ENCODE measurements around the gene PTMS. TPM values are rescaled to one million over a fixed set of nuclear protein-coding genes. Genes with fewer than 3 reads are reported as not detected.
A peak's percentile ranks its signal among the peaks of the same experiment; 100 is the strongest.

Gene PTMS
- total and polyA plus RNA-seq, 2 of the 13 experiments (the other 11 are each of a cell fraction or from before 2014, with no cell fraction given), result 40.5 to 82.4 TPM

DNA sequence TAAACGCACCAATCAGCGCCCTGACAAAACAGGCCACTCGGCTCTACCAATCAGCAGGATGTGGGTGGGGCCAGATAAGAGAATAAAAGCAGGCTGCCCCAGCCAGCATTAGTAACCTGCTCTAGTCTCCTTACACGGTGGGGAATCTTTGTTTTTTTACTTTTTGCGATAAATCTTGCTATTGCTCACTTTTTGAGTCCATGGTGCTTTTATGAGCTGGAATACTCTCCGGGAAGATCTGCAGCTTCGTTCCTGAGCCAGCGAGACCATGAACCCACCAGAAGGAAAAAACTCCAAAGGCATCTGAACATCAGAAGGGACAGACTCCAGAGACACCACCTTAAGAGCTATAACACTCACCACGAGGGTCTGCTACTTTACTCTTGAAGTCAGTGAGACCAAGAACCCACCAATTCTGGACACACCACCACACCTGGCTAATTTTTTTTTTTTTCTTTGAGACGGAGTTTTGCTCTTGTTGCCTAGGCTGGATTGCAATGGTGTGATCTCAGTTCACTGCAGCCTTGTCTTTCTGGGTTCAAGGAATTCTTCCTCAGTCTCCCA lies 49.2 kb upstream of the PTMS start:
- no peaks in the 10 kb centered on the region for H4K20me1 ChIP-seq (ENCODE audit: insufficient read depth, low read length)
- H3K4me3 ChIP-seq (replicated peaks in 1 of 3; ENCODE audit: insufficient read depth in 1 of 3, low read depth in 2 of 3, low read length in 3 of 3), result no peak overlapping the region
- H2AFZ ChIP-seq (ENCODE audit: low read length), result no peak overlapping the region
- FAIRE-seq (no peak), ATAC-seq (peak; percentile 26; the same call in 1 of the 3 replicates), DNase-seq (ENCODE audit: low spot score) (no peak)
- H3K4me1 ChIP-seq (ENCODE audit: insufficient read depth, low read length), result peaks cover 13% of the 10 kb centered on the region
- H3K27ac ChIP-seq (ENCODE audit: extremely low read length, insufficient read depth, low read length), result no peak overlapping the region
- intact Hi-C loops (cut with micrococcal nuclease; ENCODE audit: unreplicated experiment) (no loop called here), in situ Hi-C loops (cut with HindIII; ENCODE audit: extremely low pct_ligation_motif_present, low pct_unique_long_range_greater_than_20kb) (no loop called here)
- POLR2A ChIA-PET, result interaction anchor here (1.0 to 2.3 kb wide), 3 partner anchors 28 to 183 kb away, joined by 3 to 12 read pairs (median 3); partner anchors contain the start of genes CDCA3, GAPDH, USP5 and ZNF384
- WGBS (ENCODE audit: low lambda C conversion rate), result 50% methylated on average over 8 of the region's 10 CpGs
- TSS peak; percentile 99 for BruUV-seq (replicated peaks)
- no peaks in the 10 kb centered on the region for H3K79me2 ChIP-seq (ENCODE audit: insufficient read depth, low read length)
- H3K27me3 ChIP-seq (ENCODE audit: control insufficient read depth in 1 of 2, insufficient read depth in 2 of 2, low read length in 2 of 2), result no peaks in the 10 kb centered on the region
- CTCF ChIA-PET (ENCODE audit: low intra/inter-chr PET ratio, low total read pairs), result no interaction called here
- peak overlapping the region; percentile 35; the same call in 1 of the 2 replicates for H3K4me2 ChIP-seq (ENCODE audit: low read depth, low read length)
- no peaks in the 10 kb centered on the region for H3K36me3 ChIP-seq (replicated peaks in 1 of 2; ENCODE audit: control insufficient read depth in 1 of 2, insufficient read depth in 2 of 2, low read length in 2 of 2)
- no peak overlapping the region for H3K9ac ChIP-seq (ENCODE audit: insufficient read depth, low read depth, low read length)
- no peaks in the 10 kb centered on the region for H3K9me3 ChIP-seq (ENCODE audit: low read length)
- TF ChIP-seq, protein P1, sequence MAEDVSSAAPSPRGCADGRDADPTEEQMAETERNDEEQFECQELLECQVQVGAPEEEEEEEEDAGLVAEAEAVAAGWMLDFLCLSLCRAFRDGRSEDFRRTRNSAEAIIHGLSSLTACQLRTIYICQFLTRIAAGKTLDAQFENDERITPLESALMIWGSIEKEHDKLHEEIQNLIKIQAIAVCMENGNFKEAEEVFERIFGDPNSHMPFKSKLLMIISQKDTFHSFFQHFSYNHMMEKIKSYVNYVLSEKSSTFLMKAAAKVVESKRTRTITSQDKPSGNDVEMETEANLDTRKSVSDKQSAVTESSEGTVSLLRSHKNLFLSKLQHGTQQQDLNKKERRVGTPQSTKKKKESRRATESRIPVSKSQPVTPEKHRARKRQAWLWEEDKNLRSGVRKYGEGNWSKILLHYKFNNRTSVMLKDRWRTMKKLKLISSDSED (CRISPR knock-in tag; IDR thresholded peaks at IDR 0.05), result no peak
- TF ChIP-seq, protein P2, sequence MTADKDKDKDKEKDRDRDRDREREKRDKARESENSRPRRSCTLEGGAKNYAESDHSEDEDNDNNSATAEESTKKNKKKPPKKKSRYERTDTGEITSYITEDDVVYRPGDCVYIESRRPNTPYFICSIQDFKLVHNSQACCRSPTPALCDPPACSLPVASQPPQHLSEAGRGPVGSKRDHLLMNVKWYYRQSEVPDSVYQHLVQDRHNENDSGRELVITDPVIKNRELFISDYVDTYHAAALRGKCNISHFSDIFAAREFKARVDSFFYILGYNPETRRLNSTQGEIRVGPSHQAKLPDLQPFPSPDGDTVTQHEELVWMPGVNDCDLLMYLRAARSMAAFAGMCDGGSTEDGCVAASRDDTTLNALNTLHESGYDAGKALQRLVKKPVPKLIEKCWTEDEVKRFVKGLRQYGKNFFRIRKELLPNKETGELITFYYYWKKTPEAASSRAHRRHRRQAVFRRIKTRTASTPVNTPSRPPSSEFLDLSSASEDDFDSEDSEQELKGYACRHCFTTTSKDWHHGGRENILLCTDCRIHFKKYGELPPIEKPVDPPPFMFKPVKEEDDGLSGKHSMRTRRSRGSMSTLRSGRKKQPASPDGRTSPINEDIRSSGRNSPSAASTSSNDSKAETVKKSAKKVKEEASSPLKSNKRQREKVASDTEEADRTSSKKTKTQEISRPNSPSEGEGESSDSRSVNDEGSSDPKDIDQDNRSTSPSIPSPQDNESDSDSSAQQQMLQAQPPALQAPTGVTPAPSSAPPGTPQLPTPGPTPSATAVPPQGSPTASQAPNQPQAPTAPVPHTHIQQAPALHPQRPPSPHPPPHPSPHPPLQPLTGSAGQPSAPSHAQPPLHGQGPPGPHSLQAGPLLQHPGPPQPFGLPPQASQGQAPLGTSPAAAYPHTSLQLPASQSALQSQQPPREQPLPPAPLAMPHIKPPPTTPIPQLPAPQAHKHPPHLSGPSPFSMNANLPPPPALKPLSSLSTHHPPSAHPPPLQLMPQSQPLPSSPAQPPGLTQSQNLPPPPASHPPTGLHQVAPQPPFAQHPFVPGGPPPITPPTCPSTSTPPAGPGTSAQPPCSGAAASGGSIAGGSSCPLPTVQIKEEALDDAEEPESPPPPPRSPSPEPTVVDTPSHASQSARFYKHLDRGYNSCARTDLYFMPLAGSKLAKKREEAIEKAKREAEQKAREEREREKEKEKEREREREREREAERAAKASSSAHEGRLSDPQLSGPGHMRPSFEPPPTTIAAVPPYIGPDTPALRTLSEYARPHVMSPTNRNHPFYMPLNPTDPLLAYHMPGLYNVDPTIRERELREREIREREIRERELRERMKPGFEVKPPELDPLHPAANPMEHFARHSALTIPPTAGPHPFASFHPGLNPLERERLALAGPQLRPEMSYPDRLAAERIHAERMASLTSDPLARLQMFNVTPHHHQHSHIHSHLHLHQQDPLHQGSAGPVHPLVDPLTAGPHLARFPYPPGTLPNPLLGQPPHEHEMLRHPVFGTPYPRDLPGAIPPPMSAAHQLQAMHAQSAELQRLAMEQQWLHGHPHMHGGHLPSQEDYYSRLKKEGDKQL (CRISPR knock-in tag; IDR thresholded peaks at IDR 0.05; ENCODE audit: low read depth), result no peak
- TF ChIP-seq KMT2B (CRISPR knock-in tag; IDR thresholded peaks at IDR 0.05) (no peak), NFYC (CRISPR knock-in tag; IDR thresholded peaks at IDR 0.05) (peak; percentile 69), MED8 (CRISPR knock-in tag; IDR thresholded peaks at IDR 0.05; ENCODE audit: insufficient replicate concordance) (no peak), ZNF468 (CRISPR knock-in tag; IDR thresholded peaks at IDR 0.05) (no peak), BRCA1 (CRISPR knock-in tag; IDR thresholded peaks at IDR 0.05) (no peak)
- TF ChIP-seq, protein P3, sequence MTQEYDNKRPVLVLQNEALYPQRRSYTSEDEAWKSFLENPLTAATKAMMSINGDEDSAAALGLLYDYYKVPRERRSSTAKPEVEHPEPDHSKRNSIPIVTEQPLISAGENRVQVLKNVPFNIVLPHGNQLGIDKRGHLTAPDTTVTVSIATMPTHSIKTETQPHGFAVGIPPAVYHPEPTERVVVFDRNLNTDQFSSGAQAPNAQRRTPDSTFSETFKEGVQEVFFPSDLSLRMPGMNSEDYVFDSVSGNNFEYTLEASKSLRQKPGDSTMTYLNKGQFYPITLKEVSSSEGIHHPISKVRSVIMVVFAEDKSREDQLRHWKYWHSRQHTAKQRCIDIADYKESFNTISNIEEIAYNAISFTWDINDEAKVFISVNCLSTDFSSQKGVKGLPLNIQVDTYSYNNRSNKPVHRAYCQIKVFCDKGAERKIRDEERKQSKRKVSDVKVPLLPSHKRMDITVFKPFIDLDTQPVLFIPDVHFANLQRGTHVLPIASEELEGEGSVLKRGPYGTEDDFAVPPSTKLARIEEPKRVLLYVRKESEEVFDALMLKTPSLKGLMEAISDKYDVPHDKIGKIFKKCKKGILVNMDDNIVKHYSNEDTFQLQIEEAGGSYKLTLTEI (CRISPR knock-in tag; conservative IDR thresholded peaks at IDR 0.05), result no peak
- TF ChIP-seq, protein P4, sequence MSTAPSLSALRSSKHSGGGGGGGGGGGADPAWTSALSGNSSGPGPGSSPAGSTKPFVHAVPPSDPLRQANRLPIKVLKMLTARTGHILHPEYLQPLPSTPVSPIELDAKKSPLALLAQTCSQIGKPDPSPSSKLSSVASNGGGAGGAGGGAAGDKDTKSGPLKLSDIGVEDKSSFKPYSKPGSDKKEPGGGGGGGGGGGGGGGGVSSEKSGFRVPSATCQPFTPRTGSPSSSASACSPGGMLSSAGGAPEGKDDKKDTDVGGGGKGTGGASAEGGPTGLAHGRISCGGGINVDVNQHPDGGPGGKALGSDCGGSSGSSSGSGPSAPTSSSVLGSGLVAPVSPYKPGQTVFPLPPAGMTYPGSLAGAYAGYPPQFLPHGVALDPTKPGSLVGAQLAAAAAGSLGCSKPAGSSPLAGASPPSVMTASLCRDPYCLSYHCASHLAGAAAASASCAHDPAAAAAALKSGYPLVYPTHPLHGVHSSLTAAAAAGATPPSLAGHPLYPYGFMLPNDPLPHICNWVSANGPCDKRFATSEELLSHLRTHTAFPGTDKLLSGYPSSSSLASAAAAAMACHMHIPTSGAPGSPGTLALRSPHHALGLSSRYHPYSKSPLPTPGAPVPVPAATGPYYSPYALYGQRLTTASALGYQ (CRISPR knock-in tag; IDR thresholded peaks at IDR 0.05), result no peak

Measured in HepG2 (cell line).